ENCODE results near the gene DDI2. TPM values are rescaled to one million over a fixed set of nuclear protein-coding genes. Genes with fewer than 3 reads are reported as not detected.

DDI2 gene
- total and polyA plus RNA-seq, 10 of the 15 experiments (the other 5 are each of a cell fraction or from before 2014, with no cell fraction given), result 3.3 to 33.1 (median 11.6) TPM

DNA sequence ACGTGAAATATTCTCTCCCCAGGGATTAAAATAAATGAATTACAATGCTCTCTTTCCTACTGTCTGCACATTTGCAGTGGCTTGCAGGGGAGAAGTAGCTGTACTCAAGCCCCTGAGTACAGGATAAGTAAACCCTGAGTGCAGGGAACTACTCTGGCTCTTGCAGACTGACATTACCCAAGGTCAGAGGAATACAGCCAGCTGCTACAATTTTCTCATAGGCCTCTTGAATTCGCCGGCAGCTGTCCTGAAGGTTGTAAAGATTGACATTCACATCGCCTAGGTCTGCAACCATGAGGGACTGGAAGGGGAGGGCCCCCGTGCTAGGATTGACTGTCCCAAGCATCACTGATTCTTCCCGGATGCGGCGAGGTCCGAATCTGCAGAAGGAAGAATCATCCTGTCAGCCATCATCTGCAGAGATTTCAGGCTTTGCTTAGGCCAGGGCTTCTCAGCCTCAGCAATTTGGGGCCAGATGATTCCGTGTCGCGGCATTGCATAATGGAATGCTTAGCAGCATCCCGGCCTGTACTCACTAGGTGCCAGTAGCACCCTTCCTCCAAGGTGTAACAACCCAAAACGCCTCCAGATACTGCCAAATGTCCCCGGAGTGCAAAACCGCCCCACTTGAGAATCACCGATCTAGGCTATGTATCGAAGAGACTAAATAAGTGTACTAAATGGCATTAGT, 34.1 kb upstream of the DDI2 start (continued):
- TF ChIP-seq, protein P1, sequence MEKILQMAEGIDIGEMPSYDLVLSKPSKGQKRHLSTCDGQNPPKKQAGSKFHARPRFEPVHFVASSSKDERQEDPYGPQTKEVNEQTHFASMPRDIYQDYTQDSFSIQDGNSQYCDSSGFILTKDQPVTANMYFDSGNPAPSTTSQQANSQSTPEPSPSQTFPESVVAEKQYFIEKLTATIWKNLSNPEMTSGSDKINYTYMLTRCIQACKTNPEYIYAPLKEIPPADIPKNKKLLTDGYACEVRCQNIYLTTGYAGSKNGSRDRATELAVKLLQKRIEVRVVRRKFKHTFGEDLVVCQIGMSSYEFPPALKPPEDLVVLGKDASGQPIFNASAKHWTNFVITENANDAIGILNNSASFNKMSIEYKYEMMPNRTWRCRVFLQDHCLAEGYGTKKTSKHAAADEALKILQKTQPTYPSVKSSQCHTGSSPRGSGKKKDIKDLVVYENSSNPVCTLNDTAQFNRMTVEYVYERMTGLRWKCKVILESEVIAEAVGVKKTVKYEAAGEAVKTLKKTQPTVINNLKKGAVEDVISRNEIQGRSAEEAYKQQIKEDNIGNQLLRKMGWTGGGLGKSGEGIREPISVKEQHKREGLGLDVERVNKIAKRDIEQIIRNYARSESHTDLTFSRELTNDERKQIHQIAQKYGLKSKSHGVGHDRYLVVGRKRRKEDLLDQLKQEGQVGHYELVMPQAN (conservative IDR thresholded peaks at IDR 0.05), result no peak

DNA sequence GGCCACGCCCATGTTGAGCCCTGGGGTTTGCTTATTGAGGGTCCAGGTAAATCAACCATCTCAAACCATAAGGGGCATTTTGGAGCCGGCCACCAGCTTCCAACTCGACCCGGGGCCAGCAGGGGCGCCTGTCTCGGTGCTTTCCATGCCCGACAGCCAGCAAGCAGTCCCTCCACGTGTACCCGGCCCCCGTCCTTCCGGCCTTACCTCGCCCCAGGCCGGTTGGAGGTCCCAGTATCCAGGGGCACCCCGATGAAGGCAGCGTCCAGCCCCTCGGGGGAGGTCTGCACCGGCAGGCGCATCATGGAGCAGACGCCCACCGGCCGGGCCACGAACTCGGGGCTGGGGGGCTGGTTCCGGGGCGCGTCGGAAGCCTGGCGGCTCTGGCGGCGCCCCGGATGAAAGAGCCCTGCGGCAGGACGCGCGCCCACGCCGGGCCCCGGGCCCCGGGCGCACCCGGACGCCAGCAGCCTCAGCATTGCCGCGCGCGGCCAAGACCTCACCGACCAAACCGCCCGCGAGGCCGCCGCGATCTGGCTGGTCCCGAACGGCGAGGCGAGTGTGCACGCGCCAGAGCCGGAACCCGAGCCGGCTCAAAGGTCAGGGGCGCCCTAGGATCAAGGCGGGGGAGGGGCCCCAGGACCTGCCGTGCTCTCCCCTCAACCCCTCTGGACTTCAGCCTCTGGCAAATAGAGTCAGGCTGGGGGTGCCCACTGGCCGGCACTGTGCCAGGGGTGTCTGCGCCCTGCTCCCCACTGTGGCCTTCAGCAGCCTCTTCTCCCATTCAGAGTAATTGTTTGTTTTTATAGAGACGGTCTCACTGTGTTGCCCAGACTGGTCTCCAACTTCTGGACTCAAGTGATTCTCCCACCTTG, 32.5 kb upstream of the DDI2 start, which contains the start of gene AGMAT:
Gene AGMAT, minus strand, starts transcription at position 563 of the 875 bp plus-strand sequence. Its CDS starts 84 bp downstream, at position 479.
- ChIA-PET RAD21 (ENCODE audit: unreplicated experiment) (no interaction called here), POLR2A (interaction anchor here (0.7 to 1.0 kb wide), 2 partner anchors 13 to 34 kb away, joined by 3 read pairs; no protein-coding TSS in a partner anchor), CTCF (interaction anchor here (0.9 to 1.1 kb wide), 2 partner anchors 9 to 54 kb away, joined by 3 read pairs; no protein-coding TSS in a partner anchor), SMC1A (ENCODE audit: uncharacterized antibody, unreplicated experiment) (interaction anchor here (0.8 kb wide), 1 partner anchor 15 kb away, joined by 3 read pairs; no protein-coding TSS in a partner anchor)
- H3K4me1 ChIP-seq (ENCODE audit: control insufficient read depth, insufficient read depth, low read length), result peaks cover 7% of the 10 kb centered on the region
- no peak for FAIRE-seq
- H3K4me2 ChIP-seq (ENCODE audit: control insufficient read depth, insufficient read depth), result peak within 1 kb of the TSS; percentile 80; the same call in 1 of the 2 replicates
- no peaks in the 10 kb centered on the region for H4K20me1 ChIP-seq (ENCODE audit: control insufficient read depth, insufficient read depth)
- no peaks in the 10 kb centered on the region for H3K36me3 ChIP-seq (ENCODE audit: control insufficient read depth in 2 of 2, insufficient read depth in 2 of 2, low read length in 1 of 2)
- H3K9me3 ChIP-seq (replicated peaks; ENCODE audit: control insufficient read depth, insufficient read depth, low read length), result no peaks in the 10 kb centered on the region; the same call in 2 of the 3 replicates
- peak within 1 kb of the TSS; percentile 68 for H3K4me3 ChIP-seq
- no peaks in the 10 kb centered on the region for H3K79me2 ChIP-seq (ENCODE audit: control insufficient read depth, insufficient read depth, low read length)
- H3K27me3 ChIP-seq (replicated peaks in 1 of 2; ENCODE audit: control insufficient read depth in 2 of 2, insufficient read depth in 2 of 2, low read length in 1 of 2), result no peaks in the 10 kb centered on the region
- ATAC-seq, result peak; percentile 87
- BruUV-seq (replicated peaks), result TSS peak; percentile 77
- WGBS (ENCODE audit: insufficient coverage, insufficient replicate concordance, low lambda C conversion rate, missing lambda C conversion rate), result 8% methylated on average over 45 of the region's 68 CpGs
- in situ Hi-C loops (cut with MboI), result no loop called here
- intact Hi-C loops (cut with micrococcal nuclease; ENCODE audit: unreplicated experiment), result no loop called here
- H2AFZ ChIP-seq (ENCODE audit: control insufficient read depth, low read depth, low read length), result peak within 1 kb of the TSS; percentile 69
- peak within 1 kb of the TSS; percentile 62; the same call in 1 of the 2 replicates for H3K9ac ChIP-seq (ENCODE audit: control insufficient read depth, insufficient read depth, low read length)
- no peak within 1 kb of the TSS for H3K27ac ChIP-seq (ENCODE audit: control insufficient read depth, insufficient read depth)
- no peak for DNase-seq (ENCODE audit: low read depth, low spot score)
- TF ChIP-seq NR2F1 (conservative IDR thresholded peaks at IDR 0.05) (peak; percentile 87), ZNF24 (IDR thresholded peaks at IDR 0.05) (0 out of 2 replicates have a peak, but pooled peaks have one; percentile 17), BHLHE40 (IDR thresholded peaks at IDR 0.05; ENCODE audit: borderline replicate concordance in 1 of 2, low read depth in 2 of 2, low read length in 1 of 2) (peak; percentile 24 to 67; a peak in 3 of 4 replicates), LARP7 (IDR thresholded peaks at IDR 0.05) (peak; percentile 77), ZNF687 (IDR thresholded peaks at IDR 0.05) (peak; percentile 86), IKZF1 (conservative IDR thresholded peaks at IDR 0.05) (peak; percentile 81), HDAC6 (IDR thresholded peaks at IDR 0.05; ENCODE audit: unreplicated experiment) (peak; percentile 50), POLR2A (IDR thresholded peaks at IDR 0.05; ENCODE audit: low read depth, low read length) (peak; percentile 71), CBX5 (IDR thresholded peaks at IDR 0.05; ENCODE audit: low read depth) (no peak), POLR2AphosphoS5 (IDR thresholded peaks at IDR 0.05; ENCODE audit: low read length) (peak; percentile 42; the same call in 1 of the 2 replicates), ZBED1 (IDR thresholded peaks at IDR 0.05; ENCODE audit: borderline replicate concordance) (no peak), NBN (IDR thresholded peaks at IDR 0.05) (no peak)

Measured in GM12878 (cell line).